Neural cell (in vitro differentiated cells): ENCODE data around the gene BCAS4. TPM values are rescaled to one million over a fixed set of nuclear protein-coding genes. Genes with fewer than 3 reads are reported as not detected.
A peak's percentile ranks its signal among the peaks of the same experiment; 100 is the strongest.
"Not testable (repeated sequence)": the region's sequence is repeated elsewhere in the genome, so short reads cannot be mapped to it uniquely, and the experiment has no call there.

Experiments
- H2AFZ ChIP-seq: fragments of 200-600, 300-800 bp; sonication (generic), shearing (Covaris generic); 2 replicates; pipeline ENCODE4 v1.6.0; 2014; ENCODE audit warnings: low read depth, mild to moderate bottlenecking, antibody characterized with exemption, low read length, moderate library complexity
- H3F3A ChIP-seq: fragments of 200-600 bp; shearing (Covaris generic); 2 replicates; pipeline ENCODE4 v1.6.1; 2016; ENCODE audit warnings: mild to moderate bottlenecking, moderate library complexity, mixed read lengths, antibody characterized with exemption, low read length; ENCODE audit not compliant: insufficient read depth, poor library complexity, severe bottlenecking
- H3K27ac ChIP-seq: fragments of 200-600, 300-800 bp; sonication (generic), shearing (Covaris generic); 2 replicates; pipeline ENCODE4 v1.5.1; 2014; ENCODE audit warnings: mild to moderate bottlenecking, low read length, moderate library complexity
- H3K27me3 ChIP-seq: fragments of 300-800, 200-600 bp; sonication (generic), shearing (Covaris generic); 2 replicates; pipeline ENCODE4 v1.6.0; 2014; ENCODE audit warnings: mild to moderate bottlenecking, low read depth, low read length, moderate library complexity; ENCODE audit not compliant: insufficient read depth
- H3K36me3 ChIP-seq: fragments of 300-800, 200-600 bp; sonication (generic), shearing (Covaris generic); 2 replicates; pipeline ENCODE4 v1.5.1; 2014; ENCODE audit warnings: mild to moderate bottlenecking, antibody characterized with exemption, low read length, moderate library complexity; ENCODE audit not compliant: insufficient read depth
- H3K4me2 ChIP-seq: fragments of 300-800, 200-600 bp; sonication (generic), shearing (Covaris generic); 2 replicates; pipeline ENCODE4 v1.6.0; 2014; ENCODE audit warnings: mild to moderate bottlenecking, low read length
- H3K4me3 ChIP-seq: fragments of 300-800, 200-600 bp; sonication (generic), shearing (Covaris generic); 2 replicates; pipeline ENCODE4 v1.5.1; 2014; ENCODE audit warnings: mild to moderate bottlenecking, low read length, moderate library complexity
- H3K79me2 ChIP-seq: fragments of 200-600 bp; shearing (Covaris generic); replicated peaks from 2 replicates; pipeline ENCODE4 v1.6.0; 2014; ENCODE audit warnings: mild to moderate bottlenecking, low read length, moderate library complexity; ENCODE audit not compliant: insufficient read depth
- H3K9ac ChIP-seq: fragments of 300-800, 200-600 bp; sonication (generic), shearing (Covaris generic); 2 replicates; pipeline ENCODE4 v1.6.1; 2016; ENCODE audit warnings: mild to moderate bottlenecking, low read length, mixed read lengths
- H3K9me2 ChIP-seq: fragments of 200-600 bp; shearing (Covaris generic); 2 replicates; pipeline ENCODE4 v1.6.1; 2016; ENCODE audit warnings: mild to moderate bottlenecking, low read length, mixed read lengths; ENCODE audit not compliant: insufficient read depth
- H3K9me3 ChIP-seq: fragments of 200-600, 300-800 bp; sonication (generic), shearing (Covaris generic); 2 replicates; pipeline ENCODE4 v1.6.1; 2016; ENCODE audit warnings: mild to moderate bottlenecking, mixed run types, low read length, moderate library complexity, mixed read lengths
- H4K20me1 ChIP-seq: fragments of 200-600 bp; shearing (Covaris generic); 2 replicates; pipeline ENCODE4 v1.6.1; 2016; ENCODE audit warnings: mild to moderate bottlenecking, mixed run types; ENCODE audit not compliant: insufficient read depth
- CTCF ChIP-seq: fragments of 450-650 bp; IDR thresholded peaks from 2 replicates; pipeline ENCODE4 v1.5.1; 2014; ENCODE audit warnings: antibody characterized with exemption, mild to moderate bottlenecking, moderate library complexity; ENCODE audit not compliant: poor library complexity, severe bottlenecking
- EP300 ChIP-seq: fragments of 450-650 bp; conservative IDR thresholded peaks from 2 replicates; pipeline ENCODE4 v1.6.1; 2014; ENCODE audit warnings: antibody characterized with exemption, mild to moderate bottlenecking, moderate library complexity; ENCODE audit not compliant: poor library complexity, severe bottlenecking
- EZH2 ChIP-seq: fragments of 200-600, 300-800 bp; shearing (Covaris generic), sonication (generic); IDR thresholded peaks from 2 replicates; pipeline ENCODE4 v1.6.1; 2014; ENCODE audit warnings: antibody characterized with exemption, low read length, borderline replicate concordance, mild to moderate bottlenecking; ENCODE audit not compliant: insufficient read depth, poor library complexity, severe bottlenecking
- MXI1 ChIP-seq: fragments of 450-650 bp; conservative IDR thresholded peaks from 2 replicates; pipeline ENCODE4 v1.6.1; 2014; ENCODE audit warnings: antibody characterized with exemption, mild to moderate bottlenecking; ENCODE audit not compliant: poor library complexity, severe bottlenecking
- POLR2AphosphoS5 ChIP-seq: IDR thresholded peaks from 2 replicates; pipeline ENCODE4 v1.6.1; 2012
- RAD21 ChIP-seq: fragments of 450-650 bp; conservative IDR thresholded peaks from 2 replicates; pipeline ENCODE4 v1.6.1; 2014; ENCODE audit warnings: antibody characterized with exemption, mild to moderate bottlenecking, moderate library complexity
- REST ChIP-seq: IDR thresholded peaks from 2 replicates; pipeline ENCODE4 v1.6.1; 2012; ENCODE audit warnings: borderline replicate concordance
- SMC3 ChIP-seq: fragments of 450-650 bp; conservative IDR thresholded peaks from 2 replicates; pipeline ENCODE4 v1.6.1; 2014; ENCODE audit warnings: antibody characterized with exemption, mild to moderate bottlenecking, moderate library complexity; ENCODE audit not compliant: poor library complexity
- TAF1 ChIP-seq: IDR thresholded peaks from 2 replicates; pipeline ENCODE4 v1.6.1; 2012; ENCODE audit warnings: low read depth
- polyA plus RNA-seq: library from polyadenylated mRNA; depleted of rRNA; stranded (reverse); fragments of >200 nt; gene quantifications from 2 replicates; pipeline ENCODE4 v1.2.3, GENCODE V29; 2014

BCAS4 gene
- polyA plus RNA-seq, 1 donor from 2014 or later: 24.6 TPM

GRCh38 chr20:50793575-50794016 is 1.3 kb upstream of the BCAS4 start:
- not testable (repeated sequence) for H3K27ac ChIP-seq, H3K79me2 ChIP-seq, H3K9ac ChIP-seq

GRCh38 chr20:50794181-50794845 is 548 bp upstream of the BCAS4 start:
- H3K9me2 ChIP-seq: no peaks in the 10 kb centered on the region
- TF ChIP-seq POLR2AphosphoS5: no peak
- no peak for TF ChIP-seq RAD21
- TF ChIP-seq MXI1: no peak
- no peak for TF ChIP-seq EP300
- H3K9me3 ChIP-seq: no peaks in the 10 kb centered on the region
- no peaks in the 10 kb centered on the region for H3K79me2 ChIP-seq
- H3K36me3 ChIP-seq: no peaks in the 10 kb centered on the region
- H3F3A ChIP-seq: no peaks in the 10 kb centered on the region
- H2AFZ ChIP-seq: no peak overlapping the region
- H3K27ac ChIP-seq: no peak overlapping the region
- H3K4me2 ChIP-seq: peak overlapping the region; percentile 9
- H3K4me3 ChIP-seq: peak overlapping the region; percentile 96
- H3K27me3 ChIP-seq: no peaks in the 10 kb centered on the region
- H4K20me1 ChIP-seq: no peaks in the 10 kb centered on the region
- no peak overlapping the region for H3K9ac ChIP-seq

More at GRCh38 chr20:50793575-50794016, 1.3 kb upstream of the BCAS4 start:
- H3K9me2 ChIP-seq, H3K9me3 ChIP-seq, H3K4me3 ChIP-seq, H2AFZ ChIP-seq, H3K36me3 ChIP-seq, H3K4me2 ChIP-seq, H3F3A ChIP-seq, H3K27me3 ChIP-seq, H4K20me1 ChIP-seq: not testable (repeated sequence)
- TF ChIP-seq CTCF: peak; percentile 48

- Histone ChIP-seq H3K27ac (no peak overlapping the region), H3K9me2 (no peaks in the 10 kb centered on the region), H3K4me3 (no peak overlapping the region), H4K20me1 (no peaks in the 10 kb centered on the region), H3K9ac (no peak overlapping the region), H3K4me2 (no peak overlapping the region), H3K79me2 (no peaks in the 10 kb centered on the region), H2AFZ (no peak overlapping the region), H3F3A (no peaks in the 10 kb centered on the region), H3K36me3 (no peaks in the 10 kb centered on the region), H3K27me3 (no peaks in the 10 kb centered on the region), H3K9me3 (no peaks in the 10 kb centered on the region)
- no peak for TF ChIP-seq MXI1
- TF ChIP-seq CTCF: no peak
- no peak for TF ChIP-seq RAD21
- TF ChIP-seq TAF1: no peak
- no peak for TF ChIP-seq SMC3
- TF ChIP-seq EP300: no peak
- no peak for TF ChIP-seq REST
- no peak for TF ChIP-seq EZH2
- TF ChIP-seq POLR2AphosphoS5: no peak
Observed at GRCh38 chr20:50797142-50797541, 2.3 kb downstream of the BCAS4 start.
